GM18907 (cell line): ENCODE results near the gene NCLN.
"Not testable (repeated sequence)": the region's sequence is repeated elsewhere in the genome, so short reads cannot be mapped to it uniquely, and the experiment has no call there.

Source experiments
- ATAC-seq: cut with Tn5 transposase; IDR thresholded peaks from one replicate; pipeline ENCODE4 v1.9.1; 2021; ENCODE audit warnings: mild to moderate bottlenecking, moderate library complexity; ENCODE audit not compliant: unreplicated experiment

NCLN gene

DNA sequence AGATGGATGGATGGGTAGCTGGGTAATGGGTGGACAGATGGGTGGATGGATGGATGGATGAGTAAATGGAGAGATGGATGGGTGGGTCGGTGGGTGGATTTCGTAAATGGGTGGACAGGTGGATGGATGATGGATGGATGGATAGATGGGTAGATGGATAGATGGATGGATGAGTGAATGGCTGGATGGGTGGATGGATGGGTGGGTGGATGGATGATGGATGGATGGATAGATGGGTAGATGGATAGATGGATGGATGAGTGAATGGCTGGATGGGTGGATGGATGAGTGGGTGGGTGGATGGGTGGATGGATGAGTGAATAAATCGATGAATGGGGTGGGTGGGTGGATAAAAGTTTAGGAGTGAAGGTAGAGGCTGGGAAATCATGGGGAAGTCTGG lies 31.3 kb upstream of the NCLN start:
- not testable (repeated sequence) for ATAC-seq

DNA sequence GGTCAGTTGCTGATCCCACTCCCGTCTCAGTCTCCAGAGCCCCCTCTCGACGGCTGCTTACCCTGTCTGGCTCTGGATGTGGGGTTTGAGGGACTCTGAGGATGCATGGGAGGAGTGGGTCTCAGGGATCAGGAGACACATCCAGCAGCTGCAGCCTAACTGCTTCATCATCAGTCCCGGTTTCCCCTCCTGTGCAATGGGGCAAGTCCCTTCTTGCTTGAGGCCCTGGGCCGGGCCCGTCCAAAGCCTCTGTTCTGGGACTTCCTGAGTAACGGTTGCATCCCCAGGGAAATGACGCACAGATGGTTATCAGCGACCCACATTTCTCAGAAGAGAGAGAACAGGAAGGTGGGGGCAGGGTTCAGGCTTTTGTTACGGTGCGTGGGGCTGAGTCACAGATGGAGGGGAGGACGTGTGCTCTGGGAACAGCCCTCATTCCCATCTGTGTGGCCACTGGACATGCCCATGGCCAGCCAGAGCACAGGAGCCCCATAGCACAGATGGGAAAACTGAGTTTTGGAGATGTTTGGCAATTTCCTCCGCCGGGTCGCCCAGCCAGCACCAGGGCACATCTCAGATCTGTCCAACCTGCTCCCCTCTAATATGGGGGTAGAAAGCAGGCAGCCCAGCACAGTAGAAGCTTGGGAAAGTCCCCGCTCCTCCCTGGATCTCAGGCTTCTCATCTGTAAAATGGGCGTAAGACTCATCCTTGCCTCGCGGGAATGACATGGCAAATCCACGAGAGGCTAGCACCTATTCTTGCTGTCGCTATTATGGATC lies 30.6 kb upstream of the NCLN start:
- peak; percentile 70 for ATAC-seq

DNA sequence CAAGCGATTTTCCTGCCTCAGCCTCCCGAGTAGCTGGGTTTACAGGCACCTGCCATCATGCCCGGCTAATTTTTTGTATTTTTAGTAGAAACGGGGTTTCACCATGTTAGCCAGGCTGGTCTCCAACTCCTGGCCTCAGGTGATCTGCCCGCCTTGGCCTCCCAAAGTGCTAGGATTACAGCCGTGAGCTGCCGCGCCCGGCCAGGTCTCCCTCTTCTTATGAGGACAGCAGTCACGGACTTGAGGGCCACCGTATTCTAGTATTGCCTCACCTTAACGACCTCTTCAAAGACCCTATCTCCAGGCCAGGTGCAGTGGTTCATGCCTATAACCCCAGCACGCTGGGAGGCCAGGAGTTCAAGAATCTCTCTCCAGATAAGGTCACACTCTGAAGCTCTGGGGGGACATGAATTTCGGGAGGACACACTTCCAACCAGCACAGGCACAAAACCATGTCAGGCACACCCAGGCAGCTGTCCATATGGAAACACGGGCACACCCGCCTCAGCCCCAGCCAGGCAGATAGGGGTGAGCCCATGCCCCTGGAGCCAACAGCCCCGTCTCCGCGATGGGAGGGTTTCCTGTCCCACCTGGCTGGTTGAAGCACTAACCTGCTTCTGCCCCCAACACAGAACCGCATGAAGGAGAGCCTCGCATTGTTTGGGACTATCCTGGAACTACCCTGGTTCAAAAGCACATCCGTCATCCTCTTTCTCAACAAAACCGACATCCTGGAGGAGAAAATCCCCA lies 28.5 kb upstream of the NCLN start:
- no peak for ATAC-seq

DNA sequence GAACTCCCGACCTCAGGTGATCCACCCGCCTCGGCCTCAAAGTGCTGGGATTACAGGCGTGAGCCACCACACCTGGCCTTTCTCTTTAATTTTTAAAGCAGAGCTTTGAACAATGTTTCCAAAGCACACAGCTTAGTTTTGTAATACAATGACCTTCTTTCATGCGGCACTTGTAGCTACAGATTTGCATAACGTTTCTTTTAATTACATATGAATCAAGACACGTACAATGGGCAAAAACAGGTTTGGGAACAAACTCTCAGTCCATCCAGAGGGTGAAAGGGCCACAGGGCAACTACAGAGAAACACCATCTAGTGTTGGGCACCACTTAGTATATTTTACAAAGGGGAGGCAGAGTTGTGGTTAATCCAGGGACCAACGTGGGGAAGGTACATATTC lies 26.2 kb upstream of the NCLN start:
- ATAC-seq: no peak

DNA sequence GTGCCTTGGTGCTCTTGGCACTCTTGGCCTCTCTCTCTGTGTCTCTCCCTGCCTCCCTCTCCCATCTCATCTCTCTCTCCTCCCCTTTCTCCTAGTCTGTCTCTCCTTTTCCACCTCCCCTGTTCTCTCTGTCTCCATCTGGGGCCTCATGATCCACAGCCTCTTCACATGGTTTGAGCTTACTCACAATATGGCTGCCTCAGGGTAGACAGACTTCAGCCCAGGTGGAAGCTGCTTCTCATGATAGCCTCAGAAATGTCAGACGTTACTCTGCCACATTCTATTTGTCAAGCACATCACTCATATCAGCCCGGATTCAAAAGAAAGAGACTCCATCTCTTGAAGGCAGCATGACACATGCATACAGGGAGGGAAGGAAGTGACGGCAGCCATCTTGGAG lies 25.5 kb upstream of the NCLN start:
- no peak for ATAC-seq

DNA sequence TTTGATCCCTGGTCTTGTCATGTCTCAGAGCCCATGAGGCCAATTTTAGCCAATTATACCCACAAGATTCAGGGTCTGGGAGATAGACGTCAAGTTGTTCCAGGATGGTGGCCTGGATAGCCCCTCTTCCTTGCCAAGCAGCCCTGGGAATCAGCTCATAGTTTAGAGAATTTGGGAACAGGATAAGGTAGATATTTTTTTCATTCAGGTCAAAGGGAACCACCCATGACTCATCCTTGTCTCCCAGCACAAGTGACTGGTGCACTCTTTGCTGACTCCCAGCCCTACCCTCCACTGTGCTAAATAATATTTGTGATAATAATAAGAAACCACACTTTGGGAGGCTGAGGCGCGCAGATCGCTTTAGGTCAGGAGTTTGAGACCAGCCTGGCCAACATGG lies 24.3 kb upstream of the NCLN start:
- ATAC-seq: no peak

DNA sequence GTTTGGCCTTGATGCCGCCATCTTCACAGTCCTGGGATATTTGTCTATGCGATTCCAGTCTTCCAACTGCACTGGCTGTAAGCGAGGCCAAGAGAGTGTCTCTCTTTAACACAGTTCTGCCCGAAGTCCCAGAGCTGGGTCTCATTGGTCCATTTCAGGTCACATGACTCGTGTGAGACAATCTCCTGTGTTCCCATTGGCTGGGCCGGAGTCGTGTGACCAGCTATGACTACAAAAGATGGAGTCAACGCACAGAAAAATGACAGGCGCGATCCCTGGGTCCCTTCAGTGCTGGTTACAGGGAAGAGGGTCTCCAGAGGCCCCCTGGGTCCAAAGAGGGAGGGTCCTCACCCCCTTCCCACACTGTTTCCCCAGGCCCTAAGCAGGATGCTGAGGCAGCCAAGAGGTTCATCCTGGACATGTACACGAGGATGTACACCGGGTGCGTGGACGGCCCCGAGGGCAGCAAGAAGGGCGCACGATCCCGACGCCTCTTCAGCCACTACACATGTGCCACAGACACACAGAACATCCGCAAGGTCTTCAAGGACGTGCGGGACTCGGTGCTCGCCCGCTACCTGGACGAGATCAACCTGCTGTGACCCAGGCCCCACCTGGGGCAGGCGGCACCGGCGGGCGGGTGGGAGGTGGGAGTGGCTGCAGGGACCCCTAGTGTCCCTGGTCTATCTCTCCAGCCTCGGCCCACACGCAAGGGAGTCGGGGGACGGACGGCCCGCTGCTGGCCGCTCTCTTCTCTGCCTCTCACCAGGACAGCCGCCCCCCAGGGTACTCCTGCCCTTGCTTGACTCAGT lies 23.1 kb upstream of the NCLN start:
- no peak for ATAC-seq

DNA sequence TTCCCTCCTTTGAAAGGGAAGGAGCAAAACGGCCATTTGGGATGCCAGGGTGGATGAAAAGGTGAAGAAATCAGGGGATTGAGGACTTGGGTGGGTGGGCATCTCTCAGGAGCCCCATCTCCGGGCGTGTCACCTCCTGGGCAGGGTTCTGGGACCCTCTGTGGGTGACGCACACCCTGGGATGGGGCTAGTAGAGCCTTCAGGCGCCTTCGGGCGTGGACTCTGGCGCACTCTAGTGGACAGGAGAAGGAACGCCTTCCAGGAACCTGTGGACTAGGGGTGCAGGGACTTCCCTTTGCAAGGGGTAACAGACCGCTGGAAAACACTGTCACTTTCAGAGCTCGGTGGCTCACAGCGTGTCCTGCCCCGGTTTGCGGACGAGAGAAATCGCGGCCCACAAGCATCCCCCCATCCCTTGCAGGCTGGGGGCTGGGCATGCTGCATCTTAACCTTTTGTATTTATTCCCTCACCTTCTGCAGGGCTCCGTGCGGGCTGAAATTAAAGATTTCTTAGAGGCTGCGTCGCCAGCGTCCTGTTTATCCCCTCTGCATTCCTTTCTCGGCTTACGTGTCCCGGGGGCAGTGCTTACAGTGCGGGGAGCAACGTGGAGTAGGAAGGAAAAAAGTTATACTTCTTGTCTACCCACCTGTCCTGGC lies 22.4 kb upstream of the NCLN start:
- peak; percentile 66 for ATAC-seq

DNA sequence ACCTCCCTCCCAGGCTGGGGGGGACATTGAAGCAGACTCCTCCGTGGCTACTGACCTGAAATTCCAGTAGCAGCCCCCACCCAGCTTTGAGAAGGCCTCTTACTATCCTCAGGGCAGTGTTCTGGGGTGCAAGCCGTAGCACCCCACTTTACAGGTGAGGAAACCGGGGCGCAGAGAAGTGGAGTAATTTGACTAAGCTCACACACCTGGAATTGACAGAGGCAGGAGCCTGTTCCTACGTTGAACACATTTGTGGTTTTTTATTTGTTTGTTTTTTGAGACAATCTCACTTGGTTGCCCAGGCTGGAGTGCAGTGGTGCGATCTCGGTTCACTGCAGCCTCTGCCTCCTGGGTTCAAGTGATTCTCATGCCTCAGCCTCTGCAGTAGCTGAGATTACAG lies 21.8 kb upstream of the NCLN start:
- no peak for ATAC-seq

DNA sequence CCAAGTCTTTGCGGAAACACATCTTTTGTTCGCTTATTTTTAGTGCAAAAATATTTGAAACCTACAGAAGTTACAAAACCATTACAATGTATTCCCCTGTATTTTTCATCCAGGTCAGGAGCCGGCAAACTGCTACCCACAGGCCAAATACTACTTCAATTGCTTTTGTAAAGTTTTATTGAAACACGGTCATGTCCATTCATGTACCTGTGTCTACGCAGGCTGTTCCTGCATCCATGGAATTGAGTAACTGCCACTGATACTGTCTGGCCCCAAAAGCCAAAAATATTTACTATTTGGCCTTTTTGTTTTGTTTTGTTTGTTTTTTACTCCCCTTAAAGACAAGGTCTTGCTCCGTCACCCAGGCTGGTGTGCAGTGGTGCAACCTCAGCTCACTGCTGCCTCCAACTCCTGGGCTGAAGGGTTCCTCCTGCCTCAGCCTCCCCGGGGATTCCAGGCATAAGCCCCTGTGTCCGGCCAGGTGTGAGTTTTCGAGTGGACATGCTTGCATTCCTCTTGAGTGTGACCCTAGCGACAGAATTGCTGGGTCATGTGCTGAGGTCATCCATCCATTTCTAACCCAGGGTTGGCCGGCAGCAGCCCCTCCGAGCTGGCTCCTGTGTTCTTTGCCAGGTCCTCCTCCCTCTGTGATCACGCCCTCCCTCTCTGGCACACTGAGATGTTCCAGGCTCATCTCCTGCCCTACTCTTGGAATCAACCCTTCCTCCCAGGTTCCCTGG lies 18.0 kb upstream of the NCLN start:
- ATAC-seq: no peak

DNA sequence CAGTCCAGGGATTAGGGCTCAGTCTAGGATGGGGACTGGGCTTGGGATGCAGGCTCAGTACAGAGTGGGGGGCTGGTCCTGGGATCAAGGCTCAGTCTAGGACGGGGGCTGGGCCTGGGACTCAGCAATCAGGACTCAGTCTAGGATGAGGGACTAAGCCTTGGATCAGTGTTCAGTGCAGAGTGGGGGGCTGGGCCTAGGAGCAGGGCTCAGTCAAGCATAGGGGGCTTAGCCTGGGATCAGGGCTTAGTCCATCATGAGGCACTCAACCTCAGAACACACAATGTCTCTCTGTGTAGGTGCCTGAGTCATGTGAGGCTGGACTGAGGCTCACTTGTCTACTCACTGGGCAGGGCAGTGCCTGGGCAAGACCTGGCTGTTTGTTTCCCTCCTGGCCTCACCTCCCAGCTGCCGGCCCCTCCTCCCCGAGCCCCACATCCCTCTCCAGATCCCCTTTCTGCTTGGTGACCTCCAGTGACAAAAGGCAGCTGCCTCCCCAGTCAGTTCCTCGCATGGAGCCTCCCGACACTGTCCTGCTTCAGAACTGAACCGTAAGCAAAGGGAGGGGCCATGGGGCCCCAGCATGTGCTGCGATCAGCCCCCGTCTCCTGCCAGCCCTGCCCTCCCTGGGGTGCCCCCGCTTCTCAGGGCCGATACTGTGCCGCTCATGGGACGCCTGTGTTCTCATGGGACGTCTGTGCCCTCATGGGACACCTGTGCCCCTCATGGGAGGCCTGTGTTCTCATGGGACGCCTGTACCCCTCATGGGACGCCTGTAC lies 13.6 kb upstream of the NCLN start:
- peak; percentile 42 for ATAC-seq

DNA sequence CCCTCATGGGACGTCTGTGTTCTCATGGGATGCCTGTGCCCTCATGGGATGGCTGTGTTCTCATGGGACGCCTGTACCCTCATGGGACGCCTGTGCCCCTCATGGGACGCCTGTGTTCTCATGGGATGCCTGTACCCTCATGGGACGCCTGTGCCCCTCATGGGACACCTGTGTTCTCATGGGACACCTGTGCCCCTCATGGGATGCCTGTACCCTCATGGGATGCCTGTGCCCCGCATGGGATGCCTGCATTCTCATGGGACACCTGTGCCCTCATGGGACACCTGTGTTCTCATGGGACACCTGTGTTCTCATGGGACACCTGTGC lies 13.1 kb upstream of the NCLN start:
- ATAC-seq: not testable (repeated sequence)

DNA sequence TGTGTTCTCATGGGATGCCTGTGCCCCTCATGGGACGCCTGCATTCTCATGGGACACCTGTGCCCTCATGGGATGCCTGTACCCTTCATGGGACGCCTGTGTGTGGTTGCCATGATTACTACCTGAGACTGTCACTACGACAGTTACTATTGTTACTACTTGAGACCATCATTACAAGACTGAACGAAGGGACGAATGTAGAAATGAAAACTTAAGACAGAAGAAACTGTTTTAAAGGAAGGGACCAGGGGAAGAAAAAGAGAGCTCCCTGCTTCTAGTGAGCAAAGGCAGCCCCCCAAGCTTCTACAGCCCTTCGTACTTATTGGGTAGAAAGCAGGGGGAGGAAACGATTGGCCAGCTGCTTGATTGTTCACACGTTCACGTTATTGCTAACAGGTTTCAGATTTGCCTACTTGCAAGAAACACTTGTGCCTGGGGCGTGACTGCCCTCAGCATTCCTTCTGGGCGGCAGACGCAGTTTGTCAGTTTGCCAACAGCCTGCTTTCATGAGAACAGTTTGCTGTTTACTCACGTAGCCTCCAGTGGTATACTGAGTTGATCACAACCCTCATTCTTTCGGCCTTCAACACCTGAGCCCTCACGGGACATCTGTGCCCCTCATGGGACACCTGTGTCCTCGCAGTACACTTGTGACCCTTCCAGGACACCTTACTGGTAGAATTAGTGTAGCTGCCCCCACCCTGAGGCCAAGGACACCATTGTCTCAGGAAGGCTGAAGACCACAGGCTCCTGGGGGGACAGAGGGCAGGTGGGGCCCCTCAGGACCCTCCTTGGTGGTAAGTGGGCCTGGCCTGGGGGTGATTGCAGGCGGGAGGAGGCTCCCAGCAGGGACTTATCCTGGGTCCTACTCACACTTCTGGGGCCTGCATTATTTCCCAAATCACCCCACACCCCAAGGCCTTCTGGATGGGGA lies 9.7 kb upstream of the NCLN start:
- no peak for ATAC-seq

DNA sequence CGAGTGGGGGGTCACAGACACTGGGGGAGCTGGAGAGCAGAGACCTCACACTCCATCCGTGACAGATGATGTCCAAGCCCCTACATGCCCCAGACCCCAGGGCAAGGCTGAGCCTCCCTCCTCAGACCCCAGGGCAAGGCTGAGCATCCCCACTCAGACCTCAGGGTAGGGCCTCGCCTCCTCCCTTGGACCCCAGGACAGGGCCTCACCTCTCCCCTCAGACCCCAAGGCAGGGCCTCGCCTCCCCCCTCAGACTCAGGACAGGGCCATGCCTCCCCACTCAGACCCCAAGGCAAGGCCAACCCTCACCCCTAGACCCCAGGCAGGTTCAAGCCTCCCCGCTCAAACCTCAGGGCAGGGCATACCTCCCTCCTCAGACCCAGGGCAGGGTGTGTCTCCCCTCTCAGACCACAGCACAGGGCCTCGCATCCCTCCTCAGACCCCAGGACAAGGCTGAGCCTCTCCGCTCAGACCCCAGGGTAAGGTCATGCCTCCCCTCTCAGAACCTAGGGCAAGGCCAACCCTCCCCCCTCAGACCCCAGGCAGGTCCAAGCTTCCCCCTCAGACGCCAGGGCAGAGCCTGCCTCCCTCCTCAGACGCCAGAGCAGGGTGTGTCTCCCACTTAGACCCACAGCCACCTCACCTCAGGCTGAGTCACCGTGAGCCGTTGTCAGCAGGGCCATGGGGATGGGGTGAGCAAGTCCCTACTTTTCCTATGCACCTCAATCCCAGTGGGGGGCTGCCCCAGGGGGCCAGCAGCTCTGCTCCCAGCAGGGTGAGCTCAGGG lies 8.8 kb upstream of the NCLN start:
- ATAC-seq: no peak

DNA sequence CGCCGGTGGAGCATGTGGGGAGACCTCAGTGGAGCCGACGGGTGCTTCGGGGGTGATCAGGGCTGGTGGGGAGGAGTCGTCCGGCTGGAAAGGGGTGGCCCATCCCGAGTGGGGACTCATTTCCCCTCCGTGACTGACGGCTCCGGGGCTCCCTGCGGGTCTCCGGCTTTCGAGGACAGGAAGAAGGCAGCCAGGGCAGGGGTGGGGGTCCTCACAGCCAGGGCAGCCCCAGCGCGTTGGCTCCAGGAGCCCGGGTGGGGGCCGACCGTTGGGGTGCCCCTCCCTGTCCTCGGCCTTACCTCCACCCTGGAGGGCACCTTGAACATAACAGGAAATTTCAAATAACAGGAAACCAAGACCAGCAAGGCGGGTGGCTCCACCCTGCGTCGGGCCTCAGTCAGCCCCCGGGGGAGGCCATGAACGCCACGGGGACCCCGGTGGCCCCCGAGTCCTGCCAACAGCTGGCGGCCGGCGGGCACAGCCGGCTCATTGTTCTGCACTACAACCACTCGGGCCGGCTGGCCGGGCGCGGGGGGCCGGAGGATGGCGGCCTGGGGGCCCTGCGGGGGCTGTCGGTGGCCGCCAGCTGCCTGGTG lies 7.3 kb upstream of the NCLN start, which contains the start of gene S1PR4:
TSS of gene S1PR4 (plus strand) at position 393 of the 596 bp plus-strand sequence. CDS start at position 417, 24 bp downstream.
- no peak for ATAC-seq

DNA sequence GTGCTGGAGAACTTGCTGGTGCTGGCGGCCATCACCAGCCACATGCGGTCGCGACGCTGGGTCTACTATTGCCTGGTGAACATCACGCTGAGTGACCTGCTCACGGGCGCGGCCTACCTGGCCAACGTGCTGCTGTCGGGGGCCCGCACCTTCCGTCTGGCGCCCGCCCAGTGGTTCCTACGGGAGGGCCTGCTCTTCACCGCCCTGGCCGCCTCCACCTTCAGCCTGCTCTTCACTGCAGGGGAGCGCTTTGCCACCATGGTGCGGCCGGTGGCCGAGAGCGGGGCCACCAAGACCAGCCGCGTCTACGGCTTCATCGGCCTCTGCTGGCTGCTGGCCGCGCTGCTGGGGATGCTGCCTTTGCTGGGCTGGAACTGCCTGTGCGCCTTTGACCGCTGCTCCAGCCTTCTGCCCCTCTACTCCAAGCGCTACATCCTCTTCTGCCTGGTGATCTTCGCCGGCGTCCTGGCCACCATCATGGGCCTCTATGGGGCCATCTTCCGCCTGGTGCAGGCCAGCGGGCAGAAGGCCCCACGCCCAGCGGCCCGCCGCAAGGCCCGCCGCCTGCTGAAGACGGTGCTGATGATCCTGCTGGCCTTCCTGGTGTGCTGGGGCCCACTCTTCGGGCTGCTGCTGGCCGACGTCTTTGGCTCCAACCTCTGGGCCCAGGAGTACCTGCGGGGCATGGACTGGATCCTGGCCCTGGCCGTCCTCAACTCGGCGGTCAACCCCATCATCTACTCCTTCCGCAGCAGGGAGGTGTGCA lies 6.6 kb upstream of the NCLN start:
- no peak for ATAC-seq
